H9 (cell line): ENCODE results near the gene CLCN3. TPM values are rescaled to one million over a fixed set of nuclear protein-coding genes. Genes with fewer than 3 reads are reported as not detected.

Source experiments
- total RNA-seq: library from RNA; stranded (reverse); gene quantifications from 2 replicates; pipeline ENCODE4 v1.2.1, GENCODE V29; 2021

Gene CLCN3
- total RNA-seq, 1 experiment from 2014 or later: 25.7 TPM

Other genes starting within 250 kb of the CLCN3 start
- gene NEK1, start 8.0 kb upstream of the CLCN3 start, total RNA-seq: 12.3 and 12.6 TPM in 2 replicates
- gene HPF1, start 137.4 kb downstream of the CLCN3 start, total RNA-seq: 32.1 and 32.8 TPM in 2 replicates